ENCODE measurements around the gene SIRPA.
"Not testable (repeated sequence)": the region's sequence is repeated elsewhere in the genome, so short reads cannot be mapped to it uniquely, and the experiment has no call there.

Gene SIRPA

GRCh38 chr20:1906361-1907051 lies 11.3 kb downstream of the SIRPA start:
- no peak for DNase-seq (ENCODE audit: low read depth, low spot score)

- no peak for DNase-seq (ENCODE audit: low read depth, low spot score)
Measured at GRCh38 chr20:1907586-1907985, 12.4 kb downstream of the SIRPA start.

DNA sequence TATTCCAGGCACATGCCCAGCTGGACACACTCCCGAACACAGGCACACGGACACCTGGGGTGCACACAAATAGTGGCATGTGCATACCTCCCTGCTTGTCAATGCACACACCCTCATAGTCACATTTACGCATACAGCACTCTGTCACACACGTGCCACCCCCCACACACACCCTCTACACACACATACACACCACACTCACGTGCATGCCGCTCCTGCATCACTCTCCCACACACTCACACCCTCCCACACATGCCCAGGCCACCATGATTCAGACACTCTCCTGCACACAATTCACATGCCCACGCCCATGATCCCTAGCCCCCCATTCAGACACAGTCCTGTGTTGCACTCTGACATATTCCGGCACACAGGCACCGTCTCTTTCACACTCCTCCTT lies 13.0 kb downstream of the SIRPA start:
- no peak for DNase-seq (ENCODE audit: low read depth, low spot score)

- no peak for DNase-seq (ENCODE audit: low read depth, low spot score)
Measured at GRCh38 chr20:1909097-1909496, 13.9 kb downstream of the SIRPA start.

GRCh38 chr20:1911536-1911935 lies 16.3 kb downstream of the SIRPA start:
- DNase-seq (ENCODE audit: low read depth, low spot score) = no peak

DNA sequence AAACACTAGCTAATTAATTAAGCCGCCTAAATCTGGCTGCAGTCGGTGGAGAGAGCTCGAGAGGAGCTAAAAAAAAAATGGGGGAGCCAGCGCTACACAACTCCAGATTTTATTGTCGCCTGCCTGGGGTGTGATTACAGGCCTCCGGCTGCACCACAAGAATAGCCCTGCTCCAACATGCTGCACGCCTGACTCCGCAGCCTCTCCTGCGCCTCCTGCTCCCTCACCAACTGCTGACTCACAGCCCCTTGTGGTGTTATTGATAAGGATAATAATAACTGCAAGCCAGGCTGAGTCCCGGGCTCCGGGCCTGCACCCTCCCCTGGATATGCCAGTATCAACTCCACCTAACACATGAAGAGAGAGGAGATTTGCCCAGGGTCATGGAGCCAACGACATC lies 16.8 kb downstream of the SIRPA start:
- DNase-seq (ENCODE audit: low read depth, low spot score) = peak; percentile 22

GRCh38 chr20:1912646-1913045 lies 17.4 kb downstream of the SIRPA start:
- DNase-seq (ENCODE audit: low read depth, low spot score) = no peak

GRCh38 chr20:1915233-1915632 lies 20.0 kb downstream of the SIRPA start:
- DNase-seq (ENCODE audit: low read depth, low spot score) = not testable (repeated sequence)

- no peak for DNase-seq (ENCODE audit: low read depth, low spot score)
Measured at GRCh38 chr20:1915725-1916124, 20.5 kb downstream of the SIRPA start.

- DNase-seq (ENCODE audit: low read depth, low spot score) = no peak
Measured at GRCh38 chr20:1917786-1918185, 22.6 kb downstream of the SIRPA start.

DNA sequence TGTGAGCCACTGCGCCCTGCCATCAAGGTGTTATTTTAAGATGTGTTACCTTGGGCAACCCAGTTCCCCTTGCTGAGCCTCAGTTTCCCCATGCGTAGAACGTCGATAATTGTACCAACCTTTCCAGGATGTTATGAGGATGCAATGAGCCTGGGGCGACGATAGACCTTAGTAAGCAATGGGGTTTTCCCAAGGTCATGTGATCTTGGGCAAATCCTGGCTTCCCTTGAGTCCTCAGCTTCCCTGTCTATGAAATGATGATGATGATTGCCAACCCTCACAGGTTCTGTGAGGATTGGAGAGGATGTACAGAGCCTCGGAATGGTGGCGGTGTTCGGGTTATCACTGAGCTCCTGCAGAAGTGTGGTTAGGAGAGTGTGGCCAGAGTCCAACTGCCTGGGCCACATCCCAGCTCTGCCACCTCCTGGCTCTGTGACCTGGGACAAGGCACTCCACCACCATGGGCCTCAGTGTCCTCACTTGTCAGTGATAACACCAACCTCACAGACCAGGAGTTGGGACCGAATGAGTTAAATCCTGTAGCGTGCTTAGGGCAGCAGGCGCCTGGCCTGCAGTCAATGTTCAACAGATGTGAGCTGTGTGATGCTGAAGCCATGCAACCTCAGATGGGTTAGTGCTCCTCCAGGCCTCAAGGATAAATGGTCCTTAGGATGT lies 23.4 kb downstream of the SIRPA start:
- DNase-seq (ENCODE audit: low read depth, low spot score) = no peak

DNA sequence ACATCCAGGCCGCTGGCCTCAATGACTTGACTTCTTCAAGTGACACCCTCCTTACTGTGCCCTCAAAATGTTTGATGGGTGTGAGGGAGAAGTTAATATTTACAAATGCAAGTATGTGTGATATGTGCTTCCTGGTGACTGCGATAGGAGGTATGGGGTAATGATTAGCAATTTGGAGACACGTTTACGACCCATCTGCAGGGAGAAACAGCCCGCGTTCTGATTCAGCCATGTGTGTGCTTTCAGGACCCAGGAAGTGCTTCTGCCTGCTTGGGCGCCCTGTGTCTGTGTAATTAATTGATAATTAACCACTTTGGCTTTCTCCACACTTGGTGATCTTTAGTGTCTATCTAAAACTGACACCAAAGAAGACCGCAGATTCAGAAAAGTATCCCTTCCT lies 25.0 kb downstream of the SIRPA start:
- DNase-seq (ENCODE audit: low read depth, low spot score) = no peak

DNA sequence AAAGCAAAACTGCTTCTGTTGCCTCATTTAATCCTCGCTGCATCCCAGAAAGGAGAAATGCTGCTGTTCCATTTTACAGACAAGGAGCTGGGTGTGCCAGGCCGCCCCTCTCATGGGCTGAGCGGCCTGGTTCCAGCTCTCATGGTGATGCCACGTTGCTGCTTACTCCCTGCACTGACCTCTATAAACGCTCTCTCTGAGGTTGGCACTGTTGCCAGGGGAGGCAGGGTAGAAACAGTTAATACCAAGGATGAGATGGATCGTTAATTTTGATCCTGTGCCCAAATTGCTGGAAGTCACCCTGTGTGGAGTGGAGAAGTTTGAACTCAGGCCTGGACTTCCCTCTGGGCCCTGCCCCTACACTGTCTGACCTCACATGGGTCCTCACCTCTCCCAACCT lies 25.6 kb downstream of the SIRPA start:
- DNase-seq (ENCODE audit: low read depth, low spot score) = no peak

DNA sequence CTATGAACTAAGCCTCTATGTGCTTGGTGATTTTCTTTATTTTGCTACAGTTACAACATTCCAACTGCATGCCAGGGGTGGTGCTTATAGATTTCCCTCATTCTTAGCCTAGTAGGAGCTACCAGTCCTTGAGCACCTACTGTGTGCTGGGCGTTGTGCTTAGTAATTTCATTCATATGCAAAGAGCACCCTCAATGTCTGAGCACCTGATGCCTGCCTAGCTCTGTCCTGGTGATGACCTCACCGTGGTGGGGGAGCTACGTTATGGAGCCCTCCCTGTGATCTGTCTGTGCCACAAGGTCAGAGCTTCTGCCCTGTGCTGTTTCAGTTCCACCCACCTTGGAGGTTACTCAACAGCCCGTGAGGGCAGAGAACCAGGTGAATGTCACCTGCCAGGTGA lies 26.8 kb downstream of the SIRPA start:
- DNase-seq (ENCODE audit: low read depth, low spot score) = not testable (repeated sequence)

- DNase-seq (ENCODE audit: low read depth, low spot score) = no peak
Measured at GRCh38 chr20:1922786-1923185, 27.6 kb downstream of the SIRPA start.

DNA sequence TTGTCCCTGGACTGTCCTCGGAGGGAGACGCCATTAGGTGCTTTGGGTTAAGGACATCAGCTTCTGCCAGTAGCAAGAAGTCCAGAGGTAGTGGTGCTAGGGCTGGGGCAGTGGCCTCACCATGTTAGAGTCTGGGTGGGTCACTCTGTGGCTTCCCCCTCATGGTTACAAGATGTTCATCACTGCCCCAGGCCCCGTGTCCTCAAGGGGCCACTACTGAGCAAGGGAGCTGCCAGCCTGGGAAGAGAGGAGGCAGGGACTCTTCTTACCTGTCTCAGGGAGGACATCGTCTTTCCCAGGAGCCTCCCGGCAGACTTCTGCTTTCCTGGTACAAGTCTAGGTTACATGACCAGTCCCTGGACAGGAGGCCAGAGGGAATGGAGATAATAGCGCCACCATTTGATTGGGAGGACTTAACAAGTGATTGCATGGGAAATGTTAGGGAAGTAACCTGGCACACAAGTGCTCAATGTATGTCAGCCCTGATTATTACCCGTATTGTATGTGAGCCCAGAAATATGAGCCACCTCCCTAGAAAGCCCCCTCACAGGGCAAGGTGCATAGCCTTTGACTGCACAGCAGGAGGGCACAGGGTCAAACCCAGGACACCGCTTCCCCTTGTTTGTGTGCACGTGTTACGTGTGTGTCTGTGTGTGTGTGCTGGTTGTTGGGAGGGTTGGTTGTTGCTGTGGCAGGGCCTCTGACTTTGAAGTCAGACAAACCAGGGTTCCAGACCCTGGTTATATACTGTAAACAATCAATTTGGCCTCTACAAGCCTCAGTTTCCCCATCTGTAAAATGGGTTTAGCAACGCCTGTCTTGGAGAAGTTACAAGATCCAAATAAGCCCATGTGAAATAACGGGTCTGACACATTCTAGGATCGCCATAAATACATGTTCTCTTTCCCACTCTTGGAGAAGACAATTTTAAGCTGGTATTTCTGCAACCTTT lies 30.0 kb downstream of the SIRPA start:
- DNase-seq (ENCODE audit: low read depth, low spot score) = no peak

- peak; percentile 51 for DNase-seq (ENCODE audit: low read depth, low spot score)
Measured at GRCh38 chr20:1926237-1926636, 31.0 kb downstream of the SIRPA start.

GRCh38 chr20:1927217-1927616 lies 32.0 kb downstream of the SIRPA start:
- no peak for DNase-seq (ENCODE audit: low read depth, low spot score)

- no peak for DNase-seq (ENCODE audit: low read depth, low spot score)
Measured at GRCh38 chr20:1928154-1928553, 32.9 kb downstream of the SIRPA start.

- no peak for DNase-seq (ENCODE audit: low read depth, low spot score)
Measured at GRCh38 chr20:1928782-1929181, 33.6 kb downstream of the SIRPA start.

GRCh38 chr20:1929460-1929859 lies 34.3 kb downstream of the SIRPA start:
- DNase-seq (ENCODE audit: low read depth, low spot score) = no peak

DNA sequence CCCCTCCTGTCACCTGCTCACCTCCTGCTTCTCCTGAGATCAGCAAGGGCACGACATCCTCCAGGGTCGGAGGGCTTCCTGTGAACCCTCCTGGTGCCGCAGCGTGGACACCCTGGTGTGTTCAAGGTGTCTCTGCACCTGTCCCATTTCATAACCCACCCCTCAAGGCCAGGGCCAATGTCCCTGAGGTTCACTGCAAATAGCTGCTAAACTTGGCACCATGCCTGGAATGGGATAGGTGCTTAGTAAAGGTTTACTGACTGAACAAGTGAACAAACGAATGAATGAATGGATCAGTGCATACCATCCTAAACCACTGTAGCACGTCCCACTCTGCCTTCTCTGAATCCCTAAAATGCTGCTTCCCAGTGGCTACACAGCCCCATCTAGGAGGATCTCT lies 35.0 kb downstream of the SIRPA start:
- no peak for DNase-seq (ENCODE audit: low read depth, low spot score)

Measured in astrocyte of the hippocampus (primary cell).